ENCODE results near the gene SMARCC2. TPM values are rescaled to one million over a fixed set of nuclear protein-coding genes. Genes with fewer than 3 reads are reported as not detected.
"Not testable (repeated sequence)": the region's sequence is repeated elsewhere in the genome, so short reads cannot be mapped to it uniquely, and the experiment has no call there.

The SMARCC2 gene
- total RNA-seq, 2 donors from 2014 or later = 45.0 to 70.2 TPM

- TF ChIP-seq CTCF (IDR thresholded peaks at IDR 0.05) = no peak
- H3K27ac ChIP-seq = no peak overlapping the region
- no peaks in the 10 kb centered on the region for H3K27me3 ChIP-seq
- H3K9me3 ChIP-seq = no peaks in the 10 kb centered on the region
- no peak for DNase-seq (ENCODE audit: low spot score)
- H3K36me3 ChIP-seq = no peaks in the 10 kb centered on the region
- no peaks in the 10 kb centered on the region for H3K4me1 ChIP-seq
- H3K4me3 ChIP-seq = no peak overlapping the region
These were observed 8.8 kb upstream of the SMARCC2 start for GRCh38 chr12:56197921-56198635.

- not testable (repeated sequence) for DNase-seq (ENCODE audit: low spot score); H3K4me1 ChIP-seq; H3K27me3 ChIP-seq; H3K36me3 ChIP-seq; H3K4me3 ChIP-seq; H3K9me3 ChIP-seq
- H3K27ac ChIP-seq = peak overlapping the region in 1 of 2 donors; percentile 11
These were observed 7.7 kb upstream of the SMARCC2 start for GRCh38 chr12:56196818-56197550.

- DNase-seq (ENCODE audit: low spot score) = peak; percentile 82
- Histone ChIP-seq H3K4me3 (no peak overlapping the region), H3K27ac (no peak overlapping the region), H3K4me1 (peaks cover 0 to 13% of the 10 kb centered on the region in 2 donors), H3K9me3 (no peaks in the 10 kb centered on the region), H3K36me3 (no peaks in the 10 kb centered on the region), H3K27me3 (no peaks in the 10 kb centered on the region)
- TF ChIP-seq CTCF (IDR thresholded peaks at IDR 0.05) = peak; percentile 67 to 86
These were observed 3.8 kb upstream of the SMARCC2 start for GRCh38 chr12:56193025-56193578.

- Histone ChIP-seq H3K36me3 (no peaks in the 10 kb centered on the region), H3K4me1 (peaks cover 0 to 18% of the 10 kb centered on the region in 2 donors), H3K4me3 (no peak overlapping the region), H3K9me3 (no peaks in the 10 kb centered on the region), H3K27ac (no peak overlapping the region), H3K27me3 (no peaks in the 10 kb centered on the region)
- no peak for TF ChIP-seq CTCF (IDR thresholded peaks at IDR 0.05)
- no peak for DNase-seq (ENCODE audit: low spot score)
These were observed 3.3 kb upstream of the SMARCC2 start for GRCh38 chr12:56192582-56192981.

- TF ChIP-seq CTCF (IDR thresholded peaks at IDR 0.05) = no peak
- no peaks in the 10 kb centered on the region for H3K9me3 ChIP-seq
- no peaks in the 10 kb centered on the region for H3K27me3 ChIP-seq
- DNase-seq (ENCODE audit: low spot score) = no peak
- H3K36me3 ChIP-seq = peaks cover 2% of the 10 kb centered on the region
- peak overlapping the region; percentile 92 to 95 for H3K4me3 ChIP-seq
- peaks cover 0 to 24% of the 10 kb centered on the region in 2 donors for H3K4me1 ChIP-seq
- peak overlapping the region; percentile 92 to 98 for H3K27ac ChIP-seq
These were observed 1.4 kb upstream of the SMARCC2 start for GRCh38 chr12:56190695-56191155.
